Neural progenitor cell (in vitro differentiated cells): Measurements from ENCODE around the gene HK1. TPM values are rescaled to one million over a fixed set of nuclear protein-coding genes. Genes with fewer than 3 reads are reported as not detected.

Source experiments
- DNase-seq: peaks from one replicate; pipeline ENCODE4 v3.0.0-alpha.2; 2016; ENCODE audit warnings: low spot score
- H2AFZ ChIP-seq: fragments of 200-600 bp; sonication (generic); replicated peaks from 2 replicates; pipeline ENCODE4 v1.6.1; 2016; ENCODE audit warnings: antibody characterized with exemption
- H3F3A ChIP-seq: fragments of 200-600 bp; sonication (generic); 2 replicates; pipeline ENCODE4 v1.6.1; 2016; ENCODE audit warnings: antibody characterized with exemption, low read depth
- H3K27ac ChIP-seq: fragments of 200-600 bp; sonication (generic); 2 replicates; pipeline ENCODE4 v1.5.1; 2016; ENCODE audit warnings: mild to moderate bottlenecking
- H3K27me3 ChIP-seq: fragments of 200-600 bp; sonication (generic); 2 replicates; pipeline ENCODE4 v1.6.1; 2016; ENCODE audit warnings: mild to moderate bottlenecking, moderate library complexity
- H3K36me3 ChIP-seq: fragments of 200-600 bp; sonication (generic); 2 replicates; pipeline ENCODE4 v1.5.1; 2016
- H3K4me1 ChIP-seq: fragments of 200-600 bp; sonication (generic); 2 replicates; pipeline ENCODE4 v1.6.1; 2016; ENCODE audit warnings: mixed run types
- H3K4me2 ChIP-seq: fragments of 200-600 bp; sonication (generic); 2 replicates; pipeline ENCODE4 v1.6.1; 2016
- H3K4me3 ChIP-seq: fragments of 200-600 bp; sonication (generic); 2 replicates; pipeline ENCODE4 v1.5.1; 2016
- H3K79me2 ChIP-seq: fragments of 200-600 bp; sonication (generic); 2 replicates; pipeline ENCODE4 v1.6.1; 2016; ENCODE audit warnings: low read depth
- H3K9ac ChIP-seq: fragments of 200-600 bp; sonication (generic); 2 replicates; pipeline ENCODE4 v1.6.1; 2016
- H3K9me3 ChIP-seq: fragments of 200-600 bp; sonication (generic); 2 replicates; pipeline ENCODE4 v1.5.1; 2016; ENCODE audit warnings: low read depth
- H4K20me1 ChIP-seq: fragments of 200-600 bp; sonication (generic); 2 replicates; pipeline ENCODE4 v1.6.1; 2016; ENCODE audit warnings: low read depth
- H3K27ac Mint-ChIP-seq: 3 replicates; pipeline ENCODE4 v1.8.0; 2021; ENCODE audit warnings: mixed read lengths
- H3K27me3 Mint-ChIP-seq: 2 replicates; pipeline ENCODE4 v1.8.0; 2022; ENCODE audit warnings: low read depth, mild to moderate bottlenecking, inconsistent platforms, moderate library complexity, mixed read lengths; ENCODE audit not compliant: insufficient read depth
- H3K36me3 Mint-ChIP-seq: 3 replicates; pipeline ENCODE4 v1.8.0; 2021; ENCODE audit warnings: mixed read lengths
- H3K4me1 Mint-ChIP-seq: 3 replicates; pipeline ENCODE4 v1.8.0; 2021; ENCODE audit warnings: mixed read lengths
- H3K4me3 Mint-ChIP-seq: 3 replicates; pipeline ENCODE4 v1.8.0; 2021; ENCODE audit warnings: mild to moderate bottlenecking, moderate library complexity, mixed read lengths
- H3K9me3 Mint-ChIP-seq: 3 replicates; pipeline ENCODE4 v1.8.0; 2020; ENCODE audit warnings: mixed read lengths
- CTCF ChIP-seq: fragments of 200-600 bp; sonication (generic); IDR thresholded peaks from 2 replicates; pipeline ENCODE4 v1.5.1; 2017; ENCODE audit warnings: antibody characterized with exemption, mild to moderate bottlenecking
- EZH2 ChIP-seq: fragments of 200-600 bp; sonication (generic); IDR thresholded peaks from 2 replicates; pipeline ENCODE4 v1.6.1; 2017; ENCODE audit warnings: antibody characterized with exemption, mild to moderate bottlenecking, moderate library complexity
- EZH2phosphoT487 ChIP-seq: fragments of 200-600 bp; sonication (generic); IDR thresholded peaks from 2 replicates; pipeline ENCODE4 v1.6.1; 2017; ENCODE audit warnings: antibody characterized with exemption
- total RNA-seq: library from RNA; depleted of rRNA; stranded (reverse); fragments of >200 nt; gene quantifications from 2 replicates; pipeline ENCODE4 v1.2.3, GENCODE V29; 2015; ENCODE audit warnings: low replicate concordance

The HK1 gene
- total RNA-seq, 1 donor from 2014 or later: 30.1 TPM

DNA sequence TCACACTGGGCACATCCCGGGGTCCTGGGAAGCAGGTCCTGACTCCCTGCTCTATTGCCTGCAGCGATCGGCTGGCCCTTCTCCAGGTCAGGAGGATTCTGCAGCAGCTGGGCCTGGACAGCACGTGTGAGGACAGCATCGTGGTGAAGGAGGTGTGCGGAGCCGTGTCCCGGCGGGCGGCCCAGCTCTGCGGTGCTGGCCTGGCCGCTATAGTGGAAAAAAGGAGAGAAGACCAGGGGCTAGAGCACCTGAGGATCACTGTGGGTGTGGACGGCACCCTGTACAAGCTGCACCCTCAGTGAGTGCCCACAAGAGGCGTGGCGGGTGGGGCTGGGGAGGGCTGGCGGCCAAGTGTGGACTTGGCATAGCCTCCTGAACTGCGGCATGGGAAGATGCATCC lies 12.8 kb upstream of the HK1 start:
- H3K9ac ChIP-seq: no peak overlapping the region
- H4K20me1 ChIP-seq: no peaks in the 10 kb centered on the region
- no peaks in the 10 kb centered on the region for H3K9me3 Mint-ChIP-seq
- no peak overlapping the region for H3K27ac Mint-ChIP-seq
- no peak for DNase-seq
- H3K4me3 Mint-ChIP-seq: no peak overlapping the region
- no peaks in the 10 kb centered on the region for H3K36me3 ChIP-seq
- H3K36me3 Mint-ChIP-seq: no peaks in the 10 kb centered on the region
- H3K4me1 ChIP-seq: no peaks in the 10 kb centered on the region
- no peak overlapping the region for H3K4me2 ChIP-seq
- H3K9me3 ChIP-seq: no peaks in the 10 kb centered on the region
- no peak overlapping the region for H2AFZ ChIP-seq
- TF ChIP-seq CTCF (no peak), EZH2 (no peak), EZH2phosphoT487 (no peak)
- no peaks in the 10 kb centered on the region for H3K4me1 Mint-ChIP-seq
- no peaks in the 10 kb centered on the region for H3K79me2 ChIP-seq
- H3K27me3 Mint-ChIP-seq: no peaks in the 10 kb centered on the region
- H3K27me3 ChIP-seq: no peaks in the 10 kb centered on the region
- H3F3A ChIP-seq: no peaks in the 10 kb centered on the region
- H3K27ac ChIP-seq: no peak overlapping the region
- H3K4me3 ChIP-seq: no peak overlapping the region

DNA sequence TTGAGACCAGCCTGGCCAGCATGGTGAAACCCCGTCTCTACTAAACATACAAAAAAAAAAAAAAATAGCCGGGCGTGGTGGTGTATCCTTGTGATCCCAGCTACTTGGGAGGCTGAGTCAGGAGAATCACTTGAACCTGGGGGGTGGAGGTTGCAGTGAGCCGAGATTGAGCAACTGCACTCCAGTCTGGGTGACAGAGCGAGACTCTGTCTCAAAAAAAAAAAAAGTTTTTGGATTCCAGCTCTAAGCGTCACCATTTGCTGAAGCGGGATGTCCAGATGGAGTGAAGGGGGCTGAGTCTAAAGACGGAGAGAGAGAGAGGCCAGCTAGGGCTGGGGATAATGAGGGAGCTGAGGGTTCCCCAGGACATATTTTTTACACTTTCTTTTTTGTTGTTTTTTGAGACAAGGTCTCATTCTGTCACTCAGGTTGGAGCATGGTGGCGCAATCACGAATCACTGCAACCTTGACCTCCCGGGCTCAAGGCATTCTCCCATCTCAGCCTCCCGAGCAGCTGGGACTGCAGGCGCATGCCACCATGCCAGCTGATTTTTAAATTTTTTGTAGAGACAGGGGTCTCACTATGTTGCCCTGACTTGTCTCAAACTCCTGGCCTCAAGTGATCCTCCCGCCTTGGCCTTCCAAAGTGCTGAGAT lies 9.4 kb upstream of the HK1 start:
- TF ChIP-seq EZH2phosphoT487 (no peak), EZH2 (no peak)
- DNase-seq: no peak
- H3K36me3 ChIP-seq: no peaks in the 10 kb centered on the region
- no peaks in the 10 kb centered on the region for H3K36me3 Mint-ChIP-seq
- no peak overlapping the region for H3K27ac ChIP-seq
- no peaks in the 10 kb centered on the region for H4K20me1 ChIP-seq
- H3K27ac Mint-ChIP-seq: no peak overlapping the region
- no peak overlapping the region for H2AFZ ChIP-seq
- no peaks in the 10 kb centered on the region for H3K4me1 Mint-ChIP-seq
- H3K4me3 ChIP-seq: no peak overlapping the region
- no peak overlapping the region for H3K9ac ChIP-seq
- no peaks in the 10 kb centered on the region for H3K79me2 ChIP-seq
- no peaks in the 10 kb centered on the region for H3K27me3 Mint-ChIP-seq
- no peaks in the 10 kb centered on the region for H3K9me3 ChIP-seq
- H3K4me3 Mint-ChIP-seq: no peak overlapping the region
- no peak overlapping the region for H3K4me2 ChIP-seq
- H3F3A ChIP-seq: no peaks in the 10 kb centered on the region
- no peaks in the 10 kb centered on the region for H3K27me3 ChIP-seq
- H3K4me1 ChIP-seq: no peaks in the 10 kb centered on the region
- H3K9me3 Mint-ChIP-seq: peaks cover 2% of the 10 kb centered on the region

DNA sequence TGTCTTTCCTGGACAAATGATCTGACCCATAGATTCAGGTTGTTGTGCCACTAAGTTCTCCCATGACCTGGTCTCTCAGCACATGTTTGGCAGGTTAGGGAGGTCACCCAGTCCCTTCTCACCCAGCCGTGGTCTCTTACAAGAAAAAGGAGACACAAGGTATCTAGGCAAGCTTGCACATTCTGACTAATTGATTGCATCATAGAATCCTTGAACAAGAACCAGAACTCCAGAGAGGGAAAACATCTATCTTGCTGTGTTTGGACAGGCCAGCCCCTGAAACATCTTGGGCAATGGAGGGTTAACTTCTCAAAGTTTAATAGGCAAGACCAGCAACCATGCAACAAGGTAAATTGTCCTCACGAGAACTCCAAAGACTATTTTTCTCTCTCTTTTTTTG lies 8.5 kb upstream of the HK1 start:
- Histone ChIP-seq H3K27ac (no peak overlapping the region), H3K9me3 (no peaks in the 10 kb centered on the region), H3K4me3 (no peak overlapping the region), H3K4me1 (peaks cover 3% of the 10 kb centered on the region), H3K36me3 (no peaks in the 10 kb centered on the region), H3K9ac (no peak overlapping the region), H4K20me1 (no peaks in the 10 kb centered on the region), H3K27me3 (no peaks in the 10 kb centered on the region), H3K79me2 (no peaks in the 10 kb centered on the region), H3K4me2 (no peak overlapping the region), H3F3A (peaks cover 4% of the 10 kb centered on the region), H2AFZ (no peak overlapping the region)
- no peak for DNase-seq
- TF ChIP-seq CTCF (no peak), EZH2phosphoT487 (no peak), EZH2 (no peak)
- H3K9me3 Mint-ChIP-seq: peaks cover 2% of the 10 kb centered on the region
- H3K27ac Mint-ChIP-seq: no peak overlapping the region
- no peaks in the 10 kb centered on the region for H3K27me3 Mint-ChIP-seq
- peaks cover 3% of the 10 kb centered on the region for H3K4me1 Mint-ChIP-seq
- no peak overlapping the region for H3K4me3 Mint-ChIP-seq
- H3K36me3 Mint-ChIP-seq: no peaks in the 10 kb centered on the region

GRCh38 chr10:69270990-69271389 lies 7.3 kb upstream of the HK1 start:
- Mint-ChIP-seq H3K9me3 (peaks cover 2% of the 10 kb centered on the region), H3K36me3 (no peaks in the 10 kb centered on the region), H3K27ac (no peak overlapping the region), H3K27me3 (no peaks in the 10 kb centered on the region), H3K4me3 (no peak overlapping the region), H3K4me1 (peaks cover 3% of the 10 kb centered on the region)
- no peaks in the 10 kb centered on the region for H3K79me2 ChIP-seq
- no peak overlapping the region for H2AFZ ChIP-seq
- H3K4me3 ChIP-seq: no peak overlapping the region
- H3K4me1 ChIP-seq: peaks cover 3% of the 10 kb centered on the region
- no peak for DNase-seq
- no peak overlapping the region for H3K9ac ChIP-seq
- peaks cover 4% of the 10 kb centered on the region for H3F3A ChIP-seq
- no peaks in the 10 kb centered on the region for H3K9me3 ChIP-seq
- no peaks in the 10 kb centered on the region for H4K20me1 ChIP-seq
- H3K27ac ChIP-seq: no peak overlapping the region
- TF ChIP-seq CTCF (no peak), EZH2phosphoT487 (no peak), EZH2 (no peak)
- H3K27me3 ChIP-seq: no peaks in the 10 kb centered on the region
- no peaks in the 10 kb centered on the region for H3K36me3 ChIP-seq
- no peak overlapping the region for H3K4me2 ChIP-seq
